C4-2B (cell line): ENCODE results near the gene CDC42BPA.

Source experiments
- H3K27ac ChIP-seq: fragments of 450-650 bp; 2 replicates; pipeline ENCODE4 v1.5.1; 2017
- ZFX ChIP-seq: fragments of 450-650 bp; IDR thresholded peaks from 2 replicates; pipeline ENCODE4 v1.6.1; 2017
- TF ChIP-seq, protein P1 (sequence below): fragments of 450-650 bp; conservative IDR thresholded peaks from 2 replicates; pipeline ENCODE4 v1.5.1; 2017; ENCODE audit warnings: mild to moderate bottlenecking

CDC42BPA gene

DNA sequence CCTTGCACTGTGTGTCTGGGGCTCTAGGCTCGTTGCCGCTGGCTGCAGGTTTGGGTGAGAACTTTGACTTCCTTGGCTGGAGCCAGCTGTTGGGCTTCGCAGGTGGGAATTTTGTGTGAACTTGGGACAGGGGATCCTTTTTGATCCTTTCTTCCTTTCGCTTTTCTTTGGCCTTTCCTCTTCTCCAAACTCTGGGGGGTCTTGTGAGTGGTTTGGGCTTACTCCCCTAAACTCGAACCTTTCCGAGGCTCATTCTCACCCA is 377.6 kb downstream of the CDC42BPA start:
- peak overlapping the region; percentile 98 for H3K27ac ChIP-seq
- TF ChIP-seq, protein P1, sequence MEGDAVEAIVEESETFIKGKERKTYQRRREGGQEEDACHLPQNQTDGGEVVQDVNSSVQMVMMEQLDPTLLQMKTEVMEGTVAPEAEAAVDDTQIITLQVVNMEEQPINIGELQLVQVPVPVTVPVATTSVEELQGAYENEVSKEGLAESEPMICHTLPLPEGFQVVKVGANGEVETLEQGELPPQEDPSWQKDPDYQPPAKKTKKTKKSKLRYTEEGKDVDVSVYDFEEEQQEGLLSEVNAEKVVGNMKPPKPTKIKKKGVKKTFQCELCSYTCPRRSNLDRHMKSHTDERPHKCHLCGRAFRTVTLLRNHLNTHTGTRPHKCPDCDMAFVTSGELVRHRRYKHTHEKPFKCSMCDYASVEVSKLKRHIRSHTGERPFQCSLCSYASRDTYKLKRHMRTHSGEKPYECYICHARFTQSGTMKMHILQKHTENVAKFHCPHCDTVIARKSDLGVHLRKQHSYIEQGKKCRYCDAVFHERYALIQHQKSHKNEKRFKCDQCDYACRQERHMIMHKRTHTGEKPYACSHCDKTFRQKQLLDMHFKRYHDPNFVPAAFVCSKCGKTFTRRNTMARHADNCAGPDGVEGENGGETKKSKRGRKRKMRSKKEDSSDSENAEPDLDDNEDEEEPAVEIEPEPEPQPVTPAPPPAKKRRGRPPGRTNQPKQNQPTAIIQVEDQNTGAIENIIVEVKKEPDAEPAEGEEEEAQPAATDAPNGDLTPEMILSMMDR = no peak
- TF ChIP-seq ZFX = no peak

DNA sequence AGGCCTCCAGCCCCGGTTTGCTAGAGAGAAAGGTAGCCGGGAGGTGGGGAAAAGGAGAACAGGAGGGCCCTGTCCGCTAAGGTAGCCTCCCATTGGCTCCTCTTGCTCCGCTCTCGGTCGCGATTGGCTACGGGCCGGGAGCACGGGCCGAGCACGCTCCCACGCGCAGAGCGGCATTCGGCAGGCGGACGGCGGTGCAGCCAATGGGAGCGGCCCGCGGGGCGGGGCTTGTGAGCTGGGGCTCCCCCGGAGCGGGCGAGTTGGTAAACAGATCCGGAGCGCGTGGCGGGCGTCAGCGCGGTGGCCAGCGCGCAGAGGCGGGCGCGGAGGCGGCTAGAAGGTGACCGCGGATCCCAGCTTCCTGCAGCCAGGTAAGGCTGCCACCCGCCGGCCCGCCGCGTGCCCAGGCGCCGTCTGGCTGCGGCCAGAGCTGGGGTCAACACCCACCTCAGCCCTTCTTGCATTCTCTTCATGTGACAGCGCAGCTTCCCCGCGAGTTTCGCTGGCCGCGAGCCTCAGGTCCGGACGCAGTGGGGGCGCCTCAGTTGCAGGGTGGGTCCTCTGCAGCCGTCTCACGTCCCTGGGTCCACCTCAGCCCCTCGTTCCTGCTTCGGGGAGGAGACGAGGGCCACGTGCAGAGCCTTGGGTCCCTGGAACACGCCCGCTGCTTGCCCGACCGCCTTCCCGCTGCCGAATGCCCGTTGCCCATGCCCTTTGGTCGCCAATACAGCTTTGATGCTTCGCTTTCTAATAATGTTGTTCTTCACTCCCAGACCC is 378.1 kb downstream of the CDC42BPA start, which contains the start of gene COQ8A:
Gene COQ8A, plus strand, starts transcription at position 266 of the 777 bp plus-strand sequence. CDS start 21,092 bp downstream, outside the sequence.
- TF ChIP-seq, protein P1 = no peak
- TF ChIP-seq ZFX = no peak
- H3K27ac ChIP-seq = peak within 1 kb of the TSS; percentile 98
